SK-N-SH (cell line): ENCODE data around the gene PTPN2. TPM values are rescaled to one million over a fixed set of nuclear protein-coding genes. Genes with fewer than 3 reads are reported as not detected.

Experiments
- CTCF ChIA-PET: fragments of 300-600, 350-600 bp; formaldehyde crosslinking; extraction: SDS; loops from one replicate; lab custom pipeline; 2021; lab: Yijun Ruan, JAX
- POLR2A ChIA-PET: fragments of 350-600 bp; sonication (Branson Sonifier 250); formaldehyde crosslinking; extraction: SDS; loops from one replicate; lab custom pipeline; 2020; ENCODE audit warnings: antibody characterized with exemption, inconsistent platforms; lab: Yijun Ruan, JAX
- DNase-seq: peaks from one replicate; pipeline ENCODE4 v3.0.0; 2012
- H2AFZ ChIP-seq: fragments of 200-600 bp; sonication (generic); 2 replicates; pipeline ENCODE4 v1.8.1; 2016; ENCODE audit warnings: antibody characterized with exemption, mild to moderate bottlenecking, low read depth
- H3F3A ChIP-seq: fragments of 200-600 bp; sonication (generic); replicated peaks from 2 replicates; pipeline ENCODE3; 2016; ENCODE audit warnings: antibody characterized with exemption, mild to moderate bottlenecking; ENCODE audit not compliant: insufficient read depth
- H3K27ac ChIP-seq, 2 experiments: fragments of 200-500 bp in 1 of 2; fragments of 200-600 bp in 1 of 2; sonication (Bioruptor generic) in 1 of 2; sonication (generic), shearing (Covaris generic) in 1 of 2; 2 replicates each; pipeline versions ENCODE4 v1.5.1 to v1.6.1; 2014 to 2016; ENCODE audit warnings: low read depth in 2 of 2, inconsistent platforms in 1 of 2, low read length in 1 of 2, mild to moderate bottlenecking in 1 of 2, mixed read lengths in 1 of 2
- H3K27me3 ChIP-seq: fragments of 200-600 bp; sonication (generic), shearing (Covaris generic); 2 replicates; pipeline ENCODE4 v1.6.1; 2016; ENCODE audit warnings: mixed run types; ENCODE audit not compliant: insufficient read depth
- H3K36me3 ChIP-seq, 2 experiments: fragments of 200-500 bp in 1 of 2; fragments of 200-600 bp in 1 of 2; sonication (Bioruptor generic) in 1 of 2; sonication (generic) in 1 of 2; replicated peaks in 1 of 2; 2 replicates each; pipeline versions ENCODE3 to v1.5.1; 2014 to 2016; ENCODE audit warnings: low read length in 1 of 2, mild to moderate bottlenecking in 1 of 2; ENCODE audit not compliant: insufficient read depth in 2 of 2, control insufficient read depth in 1 of 2
- H3K4me1 ChIP-seq, 2 experiments: fragments of 200-500 bp in 1 of 2; fragments of 200-600 bp in 1 of 2; sonication (Bioruptor generic) in 1 of 2; sonication (generic), shearing (Covaris generic) in 1 of 2; 2 replicates each; pipeline versions ENCODE4 v1.5.1 to v1.6.1; 2014 to 2016; ENCODE audit warnings: low read depth in 1 of 2, low read length in 1 of 2, mixed run types in 1 of 2; ENCODE audit not compliant: insufficient read depth in 2 of 2, control insufficient read depth in 1 of 2
- H3K4me2 ChIP-seq: fragments of 200-600 bp; sonication (generic), shearing (Covaris generic); 2 replicates; pipeline ENCODE4 v1.6.1; 2017; ENCODE audit warnings: mixed run types
- H3K4me3 ChIP-seq, 2 experiments: fragments of 200-500 bp in 1 of 2; fragments of 200-600 bp in 1 of 2; sonication (Bioruptor generic) in 1 of 2; sonication (generic), shearing (Covaris generic) in 1 of 2; 2 replicates each; pipeline versions ENCODE4 v1.5.1 to v1.8.1; 2014 to 2016; ENCODE audit warnings: low read depth in 2 of 2, inconsistent platforms in 1 of 2, low read length in 1 of 2, mild to moderate bottlenecking in 1 of 2, mixed read lengths in 1 of 2, moderate library complexity in 1 of 2
- H3K79me2 ChIP-seq: fragments of 200-600 bp; sonication (generic); 2 replicates; pipeline ENCODE4 v1.8.1; 2017; ENCODE audit warnings: mild to moderate bottlenecking; ENCODE audit not compliant: insufficient read depth
- H3K9ac ChIP-seq: fragments of 200-600 bp; sonication (generic); 2 replicates; pipeline ENCODE4 v1.6.1; 2017; ENCODE audit warnings: mixed run types
- H3K9me2 ChIP-seq: fragments of 200-600 bp; sonication (generic); 2 replicates; pipeline ENCODE4 v1.6.1; 2017; ENCODE audit warnings: mixed run types
- H3K9me3 ChIP-seq: fragments of 200-600 bp; sonication (generic); 2 replicates; pipeline ENCODE4 v1.6.1; 2017; ENCODE audit warnings: mixed run types, mild to moderate bottlenecking, moderate library complexity
- H4K20me1 ChIP-seq: fragments of 200-600 bp; sonication (generic); 2 replicates; pipeline ENCODE4 v1.6.1; 2017; ENCODE audit warnings: mild to moderate bottlenecking, mixed run types; ENCODE audit not compliant: insufficient read depth
- CHD2 ChIP-seq: fragments of 150-350 bp; IDR thresholded peaks from 2 replicates; pipeline ENCODE4 v1.6.1; 2018; ENCODE audit warnings: low read length; ENCODE audit not compliant: partially characterized antibody
- ELF1 ChIP-seq: IDR thresholded peaks from 2 replicates; pipeline ENCODE4 v1.4.0; 2012
- EZH2phosphoT487 ChIP-seq: fragments of 200-600 bp; sonication (generic); IDR thresholded peaks from 2 replicates; pipeline ENCODE4 v1.6.1; 2017; ENCODE audit warnings: low read depth, mixed run types, mild to moderate bottlenecking, antibody characterized with exemption, moderate library complexity, borderline replicate concordance
- FOXJ3 ChIP-seq: sonication (generic); formaldehyde crosslinking; IDR thresholded peaks from 2 replicates; pipeline ENCODE4 v1.5.1; 2020; ENCODE audit warnings: mild to moderate bottlenecking, missing genetic modification reagents
- FOXM1 ChIP-seq: IDR thresholded peaks from 2 replicates; pipeline ENCODE4 v1.4.0; 2012; ENCODE audit warnings: low read depth, mild to moderate bottlenecking
- GABPA ChIP-seq: IDR thresholded peaks from 2 replicates; pipeline ENCODE4 v1.4.0; 2012; ENCODE audit warnings: low read depth, mild to moderate bottlenecking
- GATA2 ChIP-seq: sonication (generic); formaldehyde crosslinking; IDR thresholded peaks from 2 replicates; pipeline ENCODE4 v1.5.0; 2020; ENCODE audit warnings: mild to moderate bottlenecking, missing genetic modification reagents
- JUND ChIP-seq: IDR thresholded peaks from 2 replicates; pipeline ENCODE4 v1.4.0; 2012
- NFIC ChIP-seq: IDR thresholded peaks from 2 replicates; pipeline ENCODE4 v1.4.0; 2012; ENCODE audit warnings: borderline replicate concordance
- NRF1 ChIP-seq: IDR thresholded peaks from 2 replicates; pipeline ENCODE4 v1.6.1; 2012; ENCODE audit warnings: low read depth, mild to moderate bottlenecking, low read length
- POLR2AphosphoS5 ChIP-seq: IDR thresholded peaks from 2 replicates; pipeline ENCODE4 v1.6.1; 2012; ENCODE audit warnings: low read depth, low read length
- RAD21 ChIP-seq: IDR thresholded peaks from 2 replicates; pipeline ENCODE4 v1.6.1; 2012; ENCODE audit warnings: mild to moderate bottlenecking, low read length
- RFX5 ChIP-seq: IDR thresholded peaks from 2 replicates; pipeline ENCODE4 v1.6.1; 2012; ENCODE audit warnings: mild to moderate bottlenecking, improper control_type of control experiment, low read length
- YY1 ChIP-seq: IDR thresholded peaks from 2 replicates; pipeline ENCODE4 v1.4.0; 2012; ENCODE audit warnings: low read depth, mild to moderate bottlenecking
- WGBS: methylation state at CpG from one replicate; pipeline ENCODE4 v1.1.6; 2017; ENCODE audit warnings: low lambda C conversion rate; 5-methylcytosine and 5-hydroxymethylcytosine counted together
- polyA plus RNA-seq, 3 experiments: library from polyadenylated mRNA; depleted of rRNA; stranded (reverse); fragments of >200 nt; gene quantifications; 2 replicates each; pipeline ENCODE4 v1.2.3, GENCODE V29; 2012
- TF ChIP-seq, protein P1 (sequence below): IDR thresholded peaks from 2 replicates; pipeline ENCODE4 v1.4.0; 2012; ENCODE audit warnings: low read depth
- TF ChIP-seq, protein P2 (sequence below): IDR thresholded peaks from 2 replicates; pipeline ENCODE4 v1.4.0; 2012; ENCODE audit warnings: low read depth, borderline replicate concordance
- TF ChIP-seq, protein P3 (sequence below): fragments of 150-350 bp; IDR thresholded peaks from 2 replicates; pipeline ENCODE4 v1.6.1; 2016; ENCODE audit warnings: mild to moderate bottlenecking, low read depth, low read length
- TF ChIP-seq, protein P4 (sequence below): IDR thresholded peaks from 2 replicates; pipeline ENCODE4; 2012

Gene PTPN2
- polyA plus RNA-seq, 1 of the 3 experiments (the other 2 are of a cell fraction): 11.2 TPM

DNA sequence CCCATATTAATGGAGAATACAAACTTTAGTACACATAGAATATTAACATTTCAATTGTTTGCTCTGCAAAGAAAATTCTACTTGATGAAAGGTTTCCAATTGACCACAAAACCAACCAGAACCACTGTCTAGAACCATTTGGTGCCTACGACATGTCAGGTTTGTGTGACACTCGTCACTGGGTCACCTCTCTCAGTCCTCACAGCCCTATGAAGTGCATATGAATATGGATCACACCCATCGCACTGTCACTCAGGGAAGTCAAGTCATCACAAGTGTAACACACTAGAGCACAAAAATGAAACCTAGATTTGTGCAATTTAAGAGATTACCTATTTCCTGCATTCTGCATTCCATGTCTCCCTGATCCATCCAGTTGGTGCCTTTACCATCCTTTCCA is 43.7 kb downstream of the PTPN2 start:
- no peak for DNase-seq
- H3K79me2 ChIP-seq: no peaks in the 10 kb centered on the region
- H3K36me3 ChIP-seq: peaks cover 3 to 9% of the 10 kb centered on the region in 2 experiments
- H3F3A ChIP-seq: peaks cover 5% of the 10 kb centered on the region
- no peak overlapping the region for H2AFZ ChIP-seq
- H3K9me2 ChIP-seq: no peaks in the 10 kb centered on the region
- ChIA-PET CTCF (no interaction called here), POLR2A (no interaction called here)
- no peak overlapping the region for H3K4me3 ChIP-seq
- H3K4me1 ChIP-seq: peaks cover 7 to 23% of the 10 kb centered on the region in 2 experiments; a peak in 3 of 4 replicates
- no peak overlapping the region for H3K9ac ChIP-seq
- no peak for TF ChIP-seq YY1
- TF ChIP-seq GATA2 (CRISPR knock-in tag): no peak
- H3K9me3 ChIP-seq: no peaks in the 10 kb centered on the region
- WGBS: 93% methylated on average over 3 of the region's 3 CpGs
- H3K27me3 ChIP-seq: no peaks in the 10 kb centered on the region
- H3K4me2 ChIP-seq: no peak overlapping the region
- no peak overlapping the region for H3K27ac ChIP-seq
- no peaks in the 10 kb centered on the region for H4K20me1 ChIP-seq

DNA sequence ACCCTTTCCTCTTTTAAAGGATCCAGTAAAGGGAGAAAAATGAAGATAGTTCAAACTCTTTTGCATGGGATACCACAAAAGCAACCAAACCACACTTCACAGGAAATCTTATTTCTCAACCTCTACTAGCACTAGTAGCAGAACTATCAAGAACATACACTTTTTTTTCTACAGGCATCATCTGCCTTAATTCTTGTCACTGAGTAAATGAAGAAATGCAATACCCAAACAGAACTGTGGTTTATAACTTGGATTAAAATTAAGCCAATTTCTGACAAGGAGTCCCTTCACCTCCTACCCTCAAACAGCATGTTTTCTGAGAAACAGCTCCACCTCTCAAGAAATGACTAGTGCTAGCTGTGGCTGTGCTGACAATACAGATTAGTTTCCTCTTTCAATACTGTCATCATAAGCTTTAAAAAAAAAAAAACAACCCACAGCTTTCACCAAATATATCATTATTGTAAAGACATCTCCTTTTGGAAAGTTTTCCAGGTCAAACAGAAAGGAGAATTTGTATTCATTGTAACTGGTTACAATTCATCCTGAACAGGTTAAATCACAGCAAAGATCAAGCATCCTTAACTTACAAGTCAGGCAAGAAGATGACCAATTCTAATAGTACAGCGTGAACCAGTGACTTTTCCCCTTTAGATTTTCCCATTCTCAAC is 44.4 kb downstream of the PTPN2 start:
- no peaks in the 10 kb centered on the region for H3K9me2 ChIP-seq
- no peak for DNase-seq
- ChIA-PET POLR2A (no interaction called here), CTCF (no interaction called here)
- peaks cover 5% of the 10 kb centered on the region for H3F3A ChIP-seq
- no peaks in the 10 kb centered on the region for H3K9me3 ChIP-seq
- H4K20me1 ChIP-seq: no peaks in the 10 kb centered on the region
- no peaks in the 10 kb centered on the region for H3K27me3 ChIP-seq
- H3K36me3 ChIP-seq: peaks cover 3 to 9% of the 10 kb centered on the region in 2 experiments
- H3K4me2 ChIP-seq: no peak overlapping the region
- peaks cover 7 to 23% of the 10 kb centered on the region in 2 experiments; a peak in 3 of 4 replicates for H3K4me1 ChIP-seq
- H2AFZ ChIP-seq: no peak overlapping the region
- no peak overlapping the region for H3K9ac ChIP-seq
- H3K27ac ChIP-seq: no peak overlapping the region
- H3K4me3 ChIP-seq: no peak overlapping the region
- TF ChIP-seq GABPA: no peak
- TF ChIP-seq NFIC: no peak
- no peak for TF ChIP-seq YY1
- TF ChIP-seq RAD21: no peak
- TF ChIP-seq NRF1: no peak
- TF ChIP-seq JUND: no peak
- no peak for TF ChIP-seq FOXJ3 (CRISPR knock-in tag)
- H3K79me2 ChIP-seq: no peaks in the 10 kb centered on the region
- 95% methylated on average over 1 of the region's 1 CpG for WGBS

DNA sequence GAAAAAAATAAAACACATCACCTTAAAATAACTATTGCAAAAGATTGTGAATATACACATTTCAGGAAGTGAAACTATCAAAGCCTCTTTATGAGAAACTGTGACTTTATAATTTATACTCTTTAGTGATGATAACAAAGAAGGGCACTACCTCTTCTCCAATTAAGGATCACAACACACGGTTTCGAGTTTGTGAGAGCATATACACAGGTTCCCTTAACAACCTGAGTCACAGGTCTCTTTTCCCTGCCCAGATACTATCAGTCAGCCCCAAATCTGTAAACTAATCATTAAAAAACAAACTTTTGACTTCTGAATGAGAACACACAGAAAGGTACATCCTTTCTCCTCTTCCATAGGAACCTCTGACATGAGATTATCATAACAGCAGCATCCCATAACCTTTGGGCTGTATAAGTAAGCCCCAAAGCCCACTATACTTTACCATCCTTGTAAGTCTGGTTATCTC is 44.9 kb downstream of the PTPN2 start:
- ChIA-PET CTCF (no interaction called here), POLR2A (no interaction called here)
- H3K4me2 ChIP-seq: no peak overlapping the region
- no peaks in the 10 kb centered on the region for H4K20me1 ChIP-seq
- H3K9ac ChIP-seq: no peak overlapping the region
- H3K79me2 ChIP-seq: no peaks in the 10 kb centered on the region
- H3K9me3 ChIP-seq: no peaks in the 10 kb centered on the region
- 89% methylated on average over 2 of the region's 2 CpGs for WGBS
- H3K4me3 ChIP-seq: no peak overlapping the region
- no peaks in the 10 kb centered on the region for H3K9me2 ChIP-seq
- H3K4me1 ChIP-seq: peaks cover 7 to 23% of the 10 kb centered on the region in 2 experiments; a peak in 3 of 4 replicates
- no peaks in the 10 kb centered on the region for H3K27me3 ChIP-seq
- no peak for DNase-seq
- no peak overlapping the region for H2AFZ ChIP-seq
- H3K36me3 ChIP-seq: peaks cover 3 to 9% of the 10 kb centered on the region in 2 experiments
- no peak overlapping the region for H3K27ac ChIP-seq
- H3F3A ChIP-seq: peaks cover 5% of the 10 kb centered on the region
- TF ChIP-seq, protein P1, sequence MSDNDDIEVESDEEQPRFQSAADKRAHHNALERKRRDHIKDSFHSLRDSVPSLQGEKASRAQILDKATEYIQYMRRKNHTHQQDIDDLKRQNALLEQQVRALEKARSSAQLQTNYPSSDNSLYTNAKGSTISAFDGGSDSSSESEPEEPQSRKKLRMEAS: no peak
- TF ChIP-seq NRF1: no peak
- TF ChIP-seq FOXJ3 (CRISPR knock-in tag): no peak
- TF ChIP-seq, protein P2, sequence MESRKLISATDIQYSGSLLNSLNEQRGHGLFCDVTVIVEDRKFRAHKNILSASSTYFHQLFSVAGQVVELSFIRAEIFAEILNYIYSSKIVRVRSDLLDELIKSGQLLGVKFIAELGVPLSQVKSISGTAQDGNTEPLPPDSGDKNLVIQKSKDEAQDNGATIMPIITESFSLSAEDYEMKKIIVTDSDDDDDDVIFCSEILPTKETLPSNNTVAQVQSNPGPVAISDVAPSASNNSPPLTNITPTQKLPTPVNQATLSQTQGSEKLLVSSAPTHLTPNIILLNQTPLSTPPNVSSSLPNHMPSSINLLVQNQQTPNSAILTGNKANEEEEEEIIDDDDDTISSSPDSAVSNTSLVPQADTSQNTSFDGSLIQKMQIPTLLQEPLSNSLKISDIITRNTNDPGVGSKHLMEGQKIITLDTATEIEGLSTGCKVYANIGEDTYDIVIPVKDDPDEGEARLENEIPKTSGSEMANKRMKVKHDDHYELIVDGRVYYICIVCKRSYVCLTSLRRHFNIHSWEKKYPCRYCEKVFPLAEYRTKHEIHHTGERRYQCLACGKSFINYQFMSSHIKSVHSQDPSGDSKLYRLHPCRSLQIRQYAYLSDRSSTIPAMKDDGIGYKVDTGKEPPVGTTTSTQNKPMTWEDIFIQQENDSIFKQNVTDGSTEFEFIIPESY: no peak
- TF ChIP-seq, protein P3, sequence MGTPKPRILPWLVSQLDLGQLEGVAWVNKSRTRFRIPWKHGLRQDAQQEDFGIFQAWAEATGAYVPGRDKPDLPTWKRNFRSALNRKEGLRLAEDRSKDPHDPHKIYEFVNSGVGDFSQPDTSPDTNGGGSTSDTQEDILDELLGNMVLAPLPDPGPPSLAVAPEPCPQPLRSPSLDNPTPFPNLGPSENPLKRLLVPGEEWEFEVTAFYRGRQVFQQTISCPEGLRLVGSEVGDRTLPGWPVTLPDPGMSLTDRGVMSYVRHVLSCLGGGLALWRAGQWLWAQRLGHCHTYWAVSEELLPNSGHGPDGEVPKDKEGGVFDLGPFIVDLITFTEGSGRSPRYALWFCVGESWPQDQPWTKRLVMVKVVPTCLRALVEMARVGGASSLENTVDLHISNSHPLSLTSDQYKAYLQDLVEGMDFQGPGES: no peak
- TF ChIP-seq EZH2phosphoT487: no peak
- no peak for TF ChIP-seq NFIC
- TF ChIP-seq JUND: no peak
- TF ChIP-seq FOXM1: no peak
- TF ChIP-seq, protein P4, sequence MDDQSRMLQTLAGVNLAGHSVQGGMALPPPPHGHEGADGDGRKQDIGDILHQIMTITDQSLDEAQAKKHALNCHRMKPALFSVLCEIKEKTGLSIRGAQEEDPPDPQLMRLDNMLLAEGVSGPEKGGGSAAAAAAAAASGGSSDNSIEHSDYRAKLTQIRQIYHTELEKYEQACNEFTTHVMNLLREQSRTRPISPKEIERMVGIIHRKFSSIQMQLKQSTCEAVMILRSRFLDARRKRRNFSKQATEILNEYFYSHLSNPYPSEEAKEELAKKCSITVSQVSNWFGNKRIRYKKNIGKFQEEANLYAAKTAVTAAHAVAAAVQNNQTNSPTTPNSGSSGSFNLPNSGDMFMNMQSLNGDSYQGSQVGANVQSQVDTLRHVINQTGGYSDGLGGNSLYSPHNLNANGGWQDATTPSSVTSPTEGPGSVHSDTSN: no peak
- TF ChIP-seq RFX5: no peak
- no peak for TF ChIP-seq POLR2AphosphoS5
- TF ChIP-seq CHD2: no peak
- no peak for TF ChIP-seq ELF1
